ENCODE measurements around the gene ADGRV1.

The ADGRV1 gene

DNA sequence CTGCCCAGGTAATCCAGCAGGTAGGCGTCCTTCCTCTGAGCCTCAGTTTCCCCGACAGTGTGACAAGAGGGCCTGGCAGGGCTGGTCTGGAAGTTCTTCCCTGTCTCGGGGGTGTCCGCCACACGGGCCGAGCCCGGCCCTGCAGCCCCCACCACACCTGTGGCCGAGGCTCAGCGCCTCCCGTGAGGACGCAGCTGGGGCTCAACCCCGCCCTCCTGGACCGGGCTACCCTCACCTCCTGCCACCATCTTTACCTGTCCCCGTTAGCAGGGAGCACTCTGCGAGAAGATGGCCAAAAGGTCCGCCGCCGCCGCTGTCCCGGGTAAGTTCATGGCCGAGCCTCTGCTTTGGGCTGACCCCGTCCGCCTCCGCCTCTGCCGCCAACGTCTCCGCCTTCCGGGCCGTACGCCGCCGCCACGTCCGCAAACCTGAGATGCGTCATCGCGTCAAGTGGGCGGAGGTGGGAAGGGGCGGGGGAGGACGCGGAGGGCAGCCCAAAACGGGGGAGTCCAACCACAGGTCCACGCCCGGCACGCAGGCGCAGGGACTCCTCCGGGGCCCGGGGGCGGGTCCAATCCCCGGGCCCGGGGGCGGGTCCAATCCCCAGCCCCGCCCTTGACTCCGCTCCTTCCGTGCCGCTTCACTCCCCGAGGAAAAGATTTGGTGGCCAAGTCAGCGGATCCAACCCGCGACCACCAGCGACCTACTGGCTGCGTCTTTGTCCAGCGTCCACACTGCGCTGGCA, 29.2 kb upstream of the ADGRV1 start, which contains the start of gene LYSMD3:
TSS of gene LYSMD3 (minus strand) at position 391 of the 745 bp plus-strand sequence. CDS start 4,295 bp downstream, outside the sequence.
- peak; percentile 90 for DNase-seq (ENCODE audit: low read depth)
- no peak for TF ChIP-seq CTCF (IDR thresholded peaks at IDR 0.05; ENCODE audit: low read depth, low read length, missing control alignments)
- H3K4me3 ChIP-seq (ENCODE audit: low read depth, low read length): peak within 1 kb of the TSS; percentile 94

DNA sequence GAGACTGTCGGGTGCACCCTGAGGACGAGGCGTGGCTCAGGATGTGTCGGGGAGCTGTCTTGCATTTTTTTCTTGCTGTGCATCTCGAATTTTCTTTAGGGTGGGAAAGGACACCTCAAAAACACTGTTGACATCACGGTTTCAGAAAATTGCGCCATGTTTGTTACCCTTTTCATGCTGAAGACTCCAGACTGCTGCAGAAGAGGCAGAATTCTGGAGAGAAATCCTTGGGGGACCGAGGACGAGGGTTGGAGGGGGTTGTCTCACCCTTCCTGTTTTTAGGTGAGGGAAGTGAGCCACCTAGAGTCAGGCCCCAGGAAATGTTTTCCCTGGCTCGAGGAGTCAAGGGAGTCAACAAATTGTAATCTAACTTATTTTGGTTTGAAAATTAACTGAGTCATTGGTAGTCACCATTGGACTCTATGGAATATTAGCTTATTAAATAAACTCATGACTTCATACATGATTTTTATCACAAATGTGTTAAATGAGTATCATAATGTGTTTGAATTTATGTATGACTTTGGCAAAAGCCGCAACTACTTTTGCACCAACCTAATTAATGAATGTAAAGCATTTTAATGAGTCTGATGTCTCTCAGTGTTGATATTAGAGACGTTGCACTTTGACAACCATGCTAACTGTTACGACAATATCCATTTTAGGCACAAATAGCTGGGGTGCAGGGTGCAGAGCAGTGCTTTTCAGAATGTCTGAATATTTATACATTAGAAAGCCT, 28.5 kb upstream of the ADGRV1 start:
- TF ChIP-seq CTCF (IDR thresholded peaks at IDR 0.05; ENCODE audit: low read depth, low read length, missing control alignments): peak; percentile 66
- H3K4me3 ChIP-seq (ENCODE audit: low read depth, low read length): peak overlapping the region; percentile 94
- peak; percentile 45 for DNase-seq (ENCODE audit: low read depth)

- H3K4me3 ChIP-seq (ENCODE audit: low read depth, low read length): no peak overlapping the region
These were observed 27.7 kb upstream of the ADGRV1 start for GRCh38 chr5:90530736-90531487.

GRCh38 chr5:90533794-90534193, 24.8 kb upstream of the ADGRV1 start:
- no peak for DNase-seq (ENCODE audit: low read depth)
- TF ChIP-seq CTCF (IDR thresholded peaks at IDR 0.05; ENCODE audit: low read depth, low read length, missing control alignments): no peak
- H3K4me3 ChIP-seq (ENCODE audit: low read depth, low read length): no peak overlapping the region

More at GRCh38 chr5:90530736-90531487, 27.7 kb upstream of the ADGRV1 start:
- no peak for TF ChIP-seq CTCF (IDR thresholded peaks at IDR 0.05; ENCODE audit: low read depth, low read length, missing control alignments)
- no peak for DNase-seq (ENCODE audit: low read depth)

DNA sequence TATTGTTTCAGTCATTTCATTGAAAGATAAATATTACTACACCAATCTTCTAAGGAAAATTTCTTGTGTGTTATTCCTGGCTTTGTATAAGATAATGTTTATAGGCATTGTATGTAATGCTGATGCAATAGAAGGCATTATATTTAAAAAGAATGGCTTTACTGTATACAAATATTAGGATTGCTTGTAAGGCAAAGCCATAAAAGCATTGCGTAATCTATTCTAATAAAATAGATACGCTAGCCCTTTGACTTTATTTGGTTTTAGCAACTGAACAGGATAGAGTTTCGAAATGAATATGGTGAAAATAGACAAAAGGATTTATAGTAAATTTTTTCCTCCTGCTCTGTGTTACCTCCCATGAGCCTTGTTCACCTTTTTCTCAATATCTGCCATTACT, 23.7 kb upstream of the ADGRV1 start:
- no peak for TF ChIP-seq CTCF (IDR thresholded peaks at IDR 0.05; ENCODE audit: low read depth, low read length, missing control alignments)
- no peak for DNase-seq (ENCODE audit: low read depth)
- H3K4me3 ChIP-seq (ENCODE audit: low read depth, low read length): no peak overlapping the region

- TF ChIP-seq CTCF (IDR thresholded peaks at IDR 0.05; ENCODE audit: low read depth, low read length, missing control alignments): no peak
- H3K4me3 ChIP-seq (ENCODE audit: low read depth, low read length): no peak overlapping the region
- DNase-seq (ENCODE audit: low read depth): no peak
These were observed 15.6 kb upstream of the ADGRV1 start for GRCh38 chr5:90542827-90543519.

Measured in GM12864 (cell line).